Heart left ventricle (tissue), 13 donors: Measurements from ENCODE around the gene RAPGEF5.

Experiments
- POLR2A ChIP-seq, 2 donors: fragments of 450-650 bp; IDR thresholded peaks; one replicate each; pipeline ENCODE4 v1.6.1; 2017; ENCODE audit warnings: antibody characterized with exemption in 2 of 2, mild to moderate bottlenecking in 2 of 2, moderate library complexity in 2 of 2
- TF ChIP-seq, protein P1 (sequence below), 12 donors: fragments of 200-600 bp; sonication (generic) in 4 of 12; IDR thresholded peaks; one replicate each; pipeline versions ENCODE4 v1.5.0 to v1.8.0; 2018 to 2022; ENCODE audit warnings: antibody characterized with exemption in 12 of 12, mild to moderate bottlenecking in 5 of 12
- donor health status: ischemic (EF 13 %, LVEDD 7.1; RV severe dilation, severe dysfunction).
- donor health status: DM: no; HTN: yes; CAD: no.
- donor health status: DM: no; HTN: no; CAD: no.
- donor health status: ischemic (EF 25% LVEDD 6.9; RV normal size, moderate dysfunction).
- donor health status: ischemic (EF 25% LVEDD 5.7; RV mildly dilated, moderate dysfunction).
- donor health status: ischemic (EF 35%, LVEDD 5.7; RV mildly dilated, moderate dysfunction).
- donor health status: nonischemic (EF 11% LVEDD 7.7; RV severe dilation, severe dysfunction).
- donor health status: DM: yes; HTN: yes; CAD: no.
- donor health status: PGD.
- donor health status: ischemic (EF 29% LVEDD 5.4; RV normal size, mild dysfunction).
- donor health status: nonischemic (EF 23%, LVEDD 6.1; RV moderate dilation, normal function).

GRCh38 chr7:22121702-22122474 lies 235.1 kb downstream of the RAPGEF5 start:
- TF ChIP-seq, protein P1, sequence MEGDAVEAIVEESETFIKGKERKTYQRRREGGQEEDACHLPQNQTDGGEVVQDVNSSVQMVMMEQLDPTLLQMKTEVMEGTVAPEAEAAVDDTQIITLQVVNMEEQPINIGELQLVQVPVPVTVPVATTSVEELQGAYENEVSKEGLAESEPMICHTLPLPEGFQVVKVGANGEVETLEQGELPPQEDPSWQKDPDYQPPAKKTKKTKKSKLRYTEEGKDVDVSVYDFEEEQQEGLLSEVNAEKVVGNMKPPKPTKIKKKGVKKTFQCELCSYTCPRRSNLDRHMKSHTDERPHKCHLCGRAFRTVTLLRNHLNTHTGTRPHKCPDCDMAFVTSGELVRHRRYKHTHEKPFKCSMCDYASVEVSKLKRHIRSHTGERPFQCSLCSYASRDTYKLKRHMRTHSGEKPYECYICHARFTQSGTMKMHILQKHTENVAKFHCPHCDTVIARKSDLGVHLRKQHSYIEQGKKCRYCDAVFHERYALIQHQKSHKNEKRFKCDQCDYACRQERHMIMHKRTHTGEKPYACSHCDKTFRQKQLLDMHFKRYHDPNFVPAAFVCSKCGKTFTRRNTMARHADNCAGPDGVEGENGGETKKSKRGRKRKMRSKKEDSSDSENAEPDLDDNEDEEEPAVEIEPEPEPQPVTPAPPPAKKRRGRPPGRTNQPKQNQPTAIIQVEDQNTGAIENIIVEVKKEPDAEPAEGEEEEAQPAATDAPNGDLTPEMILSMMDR (IDR thresholded peaks at IDR 0.05): no peak
- TF ChIP-seq POLR2A (IDR thresholded peaks at IDR 0.05): no peak
